Ramos (cell line): ENCODE data around the gene HNRNPUL1.

ENCODE experiments used
- in situ Hi-C: fragments of 300-500 bp; cut with MboI; formaldehyde crosslinking; loops from one replicate; pipeline ENCODE4 v1.14.3; 2022; ENCODE audit warnings: low sequenced_read_pairs; ENCODE audit not compliant: unreplicated experiment

The HNRNPUL1 gene

DNA sequence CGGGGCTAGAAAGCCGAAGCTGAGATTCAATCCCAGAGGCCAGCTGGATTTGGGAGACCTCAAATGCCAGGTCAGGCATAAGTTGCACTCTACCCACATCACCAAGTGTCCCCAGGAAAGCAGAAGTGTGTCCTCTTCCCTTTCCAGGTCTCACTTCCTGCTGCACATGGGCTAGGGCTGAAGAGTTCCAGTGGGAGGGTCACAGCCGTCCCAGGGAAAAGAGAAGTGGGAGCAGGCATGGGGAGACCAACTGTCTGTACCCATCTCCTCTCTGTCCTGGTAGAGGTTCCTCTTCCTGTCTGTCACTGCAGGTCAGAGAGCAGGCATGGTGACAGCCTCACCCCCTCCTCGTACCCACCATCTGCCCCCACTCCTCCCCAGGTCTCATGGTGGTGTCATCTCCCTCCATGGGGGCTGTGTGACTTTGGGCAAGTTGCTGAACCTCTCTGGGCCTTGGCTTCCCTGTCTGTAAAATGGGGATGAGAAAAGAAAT lies 30.4 kb upstream of the HNRNPUL1 start:
- in situ Hi-C loops, result no loop called here

DNA sequence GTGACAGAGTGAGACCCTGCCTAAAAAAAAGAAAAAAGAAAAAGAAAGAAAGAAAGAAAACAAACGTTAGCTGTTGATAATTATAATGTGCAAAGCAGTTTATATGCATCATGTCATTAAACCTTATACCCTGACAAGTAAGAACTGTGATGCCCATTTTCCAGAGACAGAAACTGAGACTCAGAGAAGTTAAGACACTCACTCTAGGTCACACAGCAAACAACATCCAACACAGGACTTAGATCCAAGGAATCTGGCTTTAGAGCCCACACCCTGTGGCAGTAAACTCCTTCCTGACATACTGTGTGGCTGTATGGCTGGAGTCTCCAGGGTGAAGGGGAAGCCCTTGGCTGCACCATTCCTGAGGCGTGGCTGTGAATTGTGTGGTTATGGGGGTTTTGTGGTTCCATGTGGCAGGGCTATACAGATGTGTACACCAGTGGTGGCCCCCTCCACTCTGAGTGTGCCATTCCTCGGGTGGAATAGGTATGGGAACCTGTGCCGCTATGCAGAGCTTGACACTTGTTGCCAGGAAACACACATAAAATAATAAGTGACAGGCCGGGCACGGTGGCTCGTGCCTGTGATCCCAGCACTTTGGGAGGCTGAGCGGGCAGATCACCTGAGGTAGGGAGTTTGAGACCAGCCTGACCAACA lies 29.5 kb upstream of the HNRNPUL1 start:
- in situ Hi-C loops, result no loop called here

DNA sequence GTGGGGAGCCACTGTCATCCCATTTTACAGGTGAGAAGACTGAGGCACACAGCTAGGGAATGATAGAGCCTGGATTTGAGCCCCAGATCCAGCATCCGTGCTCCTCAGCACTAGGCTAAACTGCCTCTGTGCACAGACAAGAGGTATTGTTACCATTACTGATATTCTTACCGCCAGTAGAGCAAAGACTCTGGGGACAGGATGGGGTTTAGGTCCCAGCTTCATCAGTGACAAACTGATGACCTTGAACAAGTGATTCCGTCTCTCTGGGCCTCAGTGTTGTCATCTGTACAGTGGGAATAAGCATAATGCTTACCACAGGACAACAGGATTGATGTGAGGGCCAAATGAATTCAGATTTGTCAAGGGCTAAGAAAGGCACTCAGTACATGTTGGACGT lies 28.7 kb upstream of the HNRNPUL1 start:
- in situ Hi-C loops, result no loop called here

DNA sequence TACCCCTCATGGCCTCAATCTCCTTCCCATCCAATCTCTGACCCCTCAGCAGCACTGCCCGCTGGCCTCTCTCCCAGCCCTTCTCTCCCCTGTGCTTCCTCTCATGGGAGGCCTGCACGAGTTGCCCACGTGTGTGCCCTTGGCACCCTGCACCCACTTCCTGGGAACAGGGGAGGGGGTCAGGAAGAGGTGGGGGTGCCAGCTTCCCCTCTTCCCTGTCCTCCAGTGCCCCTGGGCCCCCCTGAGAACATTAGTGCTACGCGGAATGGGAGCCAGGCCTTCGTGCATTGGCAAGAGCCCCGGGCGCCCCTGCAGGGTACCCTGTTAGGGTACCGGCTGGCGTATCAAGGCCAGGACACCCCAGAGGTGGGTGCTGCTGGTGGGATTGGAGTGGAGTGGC lies 25.9 kb upstream of the HNRNPUL1 start:
- in situ Hi-C loops, result no loop called here

DNA sequence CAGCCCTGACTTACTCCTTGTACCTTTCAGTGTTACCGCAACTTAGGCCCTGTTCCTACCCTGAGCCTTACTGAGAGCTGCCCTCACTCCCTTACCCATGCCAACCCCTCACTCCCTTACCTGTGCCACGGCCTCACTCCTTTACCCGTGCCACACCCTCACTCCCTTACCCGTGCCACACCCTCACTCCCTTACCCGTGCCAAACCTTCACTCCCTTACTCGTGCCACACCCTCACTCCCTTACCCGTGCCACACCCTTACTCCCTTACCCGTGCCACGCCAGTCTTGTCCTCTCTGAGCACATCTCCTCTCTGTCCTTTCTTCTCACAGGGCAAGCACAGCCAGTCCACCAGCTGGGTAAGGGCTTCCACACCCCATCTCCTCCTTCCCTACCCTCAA lies 24.8 kb upstream of the HNRNPUL1 start:
- in situ Hi-C loops, result no loop called here

DNA sequence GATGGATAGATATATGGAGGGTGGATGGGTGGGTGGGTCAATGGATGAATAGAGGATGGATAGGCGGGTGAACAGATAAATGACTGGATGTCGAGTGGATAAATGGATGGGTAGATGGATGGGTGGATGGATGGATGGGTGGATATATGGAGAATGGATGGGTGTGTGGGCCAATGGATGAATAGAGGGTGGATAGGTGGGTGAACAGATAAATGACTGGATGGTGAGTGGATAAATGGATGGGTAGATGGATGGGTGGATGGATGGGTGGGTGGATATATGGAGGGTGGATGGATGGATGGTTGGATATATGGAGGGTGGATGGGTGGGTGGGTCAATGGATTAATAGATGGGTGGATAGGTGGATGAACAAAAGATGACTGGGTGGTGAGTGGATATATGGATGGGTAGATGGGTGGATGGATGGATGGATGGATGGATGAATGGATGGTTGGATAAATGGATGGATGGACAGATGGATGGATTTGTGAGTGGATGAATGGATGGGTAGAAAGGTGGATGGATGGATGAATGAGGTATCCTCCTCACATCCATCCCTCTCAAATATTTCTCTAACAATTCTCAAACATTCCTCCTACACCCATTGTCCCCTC lies 24.1 kb upstream of the HNRNPUL1 start:
- in situ Hi-C loops, result no loop called here

DNA sequence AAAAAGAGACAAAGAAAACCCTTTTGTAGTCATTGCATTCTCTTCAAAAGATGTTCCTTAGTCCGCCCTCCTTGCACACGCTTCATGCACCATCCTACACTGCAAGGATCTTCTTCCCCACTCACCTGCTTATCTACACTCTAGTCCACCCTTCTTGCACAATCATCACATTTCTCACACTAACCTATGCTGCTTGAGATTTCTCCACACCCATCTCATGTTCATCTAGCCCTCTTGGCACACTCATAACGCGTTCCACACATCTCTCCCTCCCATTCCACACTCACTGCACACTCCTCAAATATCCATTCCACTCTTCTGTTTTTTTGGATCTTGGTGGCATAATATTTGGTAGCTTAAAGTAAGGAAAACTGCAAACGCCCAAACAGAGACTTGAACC lies 22.3 kb upstream of the HNRNPUL1 start:
- in situ Hi-C loops, result no loop called here

DNA sequence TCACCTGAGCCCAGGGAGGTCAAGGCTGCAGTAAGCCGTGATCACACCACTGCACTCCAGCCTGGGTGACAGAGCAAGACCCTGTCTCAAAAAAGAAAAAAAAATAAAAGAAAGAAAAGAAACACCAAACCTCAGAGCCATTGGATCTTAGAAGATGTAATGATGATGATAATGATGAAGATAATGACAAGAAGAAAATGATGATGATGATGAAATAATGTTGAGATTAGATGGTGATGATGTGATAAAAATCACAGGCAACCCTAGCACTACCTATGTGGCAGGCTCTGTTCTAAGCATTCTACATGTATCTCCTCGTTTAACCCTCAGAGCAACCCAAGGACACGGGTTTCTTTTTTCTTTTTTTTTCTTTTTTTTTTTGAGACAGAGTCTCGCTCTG lies 20.1 kb upstream of the HNRNPUL1 start:
- in situ Hi-C loops, result no loop called here

DNA sequence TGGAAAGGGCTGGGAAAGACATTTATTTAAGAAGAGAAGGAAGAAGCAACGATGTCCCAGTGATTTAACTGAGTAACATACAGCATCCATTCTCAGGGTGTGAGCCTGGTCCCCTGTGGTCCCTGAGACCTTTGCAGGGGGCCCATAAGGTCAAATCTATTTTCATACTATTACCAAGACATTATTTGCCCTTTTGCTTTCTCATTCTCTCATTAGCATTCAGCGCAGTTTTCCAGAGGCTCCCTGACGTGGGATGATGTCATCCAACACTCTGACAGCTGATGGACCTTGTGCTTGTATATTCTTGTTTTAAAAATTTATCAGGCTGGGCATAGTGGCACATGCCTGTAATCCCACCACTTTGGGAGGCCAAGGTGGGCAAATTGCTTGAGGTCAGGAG lies 18.3 kb upstream of the HNRNPUL1 start:
- in situ Hi-C loops, result no loop called here

DNA sequence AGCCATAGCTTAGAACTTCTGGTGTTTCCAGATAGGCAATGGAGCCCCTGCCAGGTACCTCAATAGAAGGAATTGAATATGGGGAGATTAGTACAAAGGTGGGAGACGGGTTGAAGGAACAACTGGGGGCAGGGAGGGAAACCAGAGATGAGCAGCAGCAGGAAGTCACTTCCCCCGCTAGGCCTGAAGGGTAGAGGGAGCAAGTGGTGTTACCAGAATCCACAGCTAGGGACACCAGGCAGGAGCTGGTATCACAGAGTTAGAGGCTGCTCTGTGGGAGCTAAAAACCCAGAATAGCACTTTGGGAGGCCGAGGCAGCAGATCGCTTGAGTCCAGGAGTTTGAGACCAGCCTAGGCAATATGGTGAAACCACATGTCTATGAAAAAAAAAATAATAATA lies 15.3 kb upstream of the HNRNPUL1 start:
- in situ Hi-C loops, result no loop called here

DNA sequence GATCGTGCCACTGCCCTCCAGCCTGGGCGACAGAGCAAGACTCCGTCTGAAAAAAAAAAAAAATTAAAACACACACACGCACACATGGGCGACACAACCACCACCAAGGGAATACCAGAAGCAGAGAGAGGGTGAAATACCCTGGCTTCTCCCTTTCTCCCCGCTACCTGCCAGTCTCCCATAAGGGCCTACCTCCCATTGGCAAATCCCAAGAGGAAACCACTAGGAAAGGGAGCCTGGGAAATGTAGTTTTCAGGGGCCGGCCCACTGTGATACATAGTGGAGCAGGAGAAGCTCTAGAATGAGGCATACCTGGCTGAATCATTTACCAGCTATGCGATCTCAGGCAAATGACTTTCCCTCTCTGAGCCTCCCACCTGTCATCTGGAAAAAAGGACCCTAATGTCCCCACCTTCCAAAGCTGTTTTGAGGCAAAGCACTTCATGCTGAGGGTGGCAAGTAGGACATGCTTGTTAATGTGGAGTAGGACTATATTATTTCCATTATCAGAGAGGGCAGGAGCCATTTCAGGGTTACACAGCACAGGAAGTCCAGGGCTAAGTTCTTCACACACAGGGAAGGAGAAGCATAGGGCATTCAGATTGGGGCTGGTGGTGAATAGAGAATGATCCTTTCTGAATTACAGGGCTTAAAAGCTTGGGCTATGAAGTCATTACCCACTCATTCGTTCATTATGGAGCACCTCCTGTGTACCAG lies 14.3 kb upstream of the HNRNPUL1 start:
- in situ Hi-C loops, result loop anchor here (5.0 kb wide), 1 partner anchor 48 kb away; no protein-coding TSS in a partner anchor

DNA sequence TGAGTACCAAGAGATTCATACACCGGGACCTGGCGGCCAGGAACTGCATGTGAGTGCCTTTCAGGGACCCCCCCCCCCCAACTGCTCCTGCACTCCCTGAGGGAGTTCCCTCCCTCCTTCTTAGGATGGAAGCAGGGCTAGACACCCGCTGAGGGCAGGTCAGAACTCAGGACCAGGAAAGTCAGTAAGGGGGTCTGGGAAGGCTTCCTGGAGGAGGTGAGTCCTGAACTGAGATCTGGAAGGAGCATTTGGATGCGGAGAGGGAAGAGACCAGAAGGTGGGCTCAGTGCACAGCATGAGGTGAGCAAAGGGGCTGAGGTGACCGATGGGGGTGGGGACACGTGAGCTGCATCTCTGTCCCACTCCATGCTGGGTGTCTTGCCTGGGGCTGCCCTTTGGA lies 10.5 kb upstream of the HNRNPUL1 start:
- in situ Hi-C loops, result loop anchor here (5.0 kb wide), 1 partner anchor 51 kb away; no protein-coding TSS in a partner anchor

DNA sequence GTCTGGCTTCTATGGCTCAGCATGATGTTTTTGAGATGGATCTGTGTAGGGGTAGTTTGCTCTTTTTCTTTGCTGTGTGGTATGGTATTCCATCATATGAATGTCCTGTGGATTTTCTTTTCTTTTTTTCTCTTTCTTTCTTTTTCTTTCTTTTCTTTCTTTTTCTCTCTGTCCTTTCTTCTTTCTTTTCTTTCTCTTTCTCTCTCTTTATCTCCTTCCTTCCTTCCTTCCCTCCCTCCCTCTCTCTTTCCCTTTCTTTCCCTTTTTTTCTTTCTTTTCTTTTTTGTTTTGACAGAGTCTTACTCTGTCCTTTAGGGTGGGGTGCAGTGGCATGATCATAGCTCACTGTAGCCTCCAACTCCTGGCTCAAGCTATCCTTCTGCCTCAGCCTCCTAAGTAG lies 9.0 kb upstream of the HNRNPUL1 start:
- in situ Hi-C loops, result no loop called here

DNA sequence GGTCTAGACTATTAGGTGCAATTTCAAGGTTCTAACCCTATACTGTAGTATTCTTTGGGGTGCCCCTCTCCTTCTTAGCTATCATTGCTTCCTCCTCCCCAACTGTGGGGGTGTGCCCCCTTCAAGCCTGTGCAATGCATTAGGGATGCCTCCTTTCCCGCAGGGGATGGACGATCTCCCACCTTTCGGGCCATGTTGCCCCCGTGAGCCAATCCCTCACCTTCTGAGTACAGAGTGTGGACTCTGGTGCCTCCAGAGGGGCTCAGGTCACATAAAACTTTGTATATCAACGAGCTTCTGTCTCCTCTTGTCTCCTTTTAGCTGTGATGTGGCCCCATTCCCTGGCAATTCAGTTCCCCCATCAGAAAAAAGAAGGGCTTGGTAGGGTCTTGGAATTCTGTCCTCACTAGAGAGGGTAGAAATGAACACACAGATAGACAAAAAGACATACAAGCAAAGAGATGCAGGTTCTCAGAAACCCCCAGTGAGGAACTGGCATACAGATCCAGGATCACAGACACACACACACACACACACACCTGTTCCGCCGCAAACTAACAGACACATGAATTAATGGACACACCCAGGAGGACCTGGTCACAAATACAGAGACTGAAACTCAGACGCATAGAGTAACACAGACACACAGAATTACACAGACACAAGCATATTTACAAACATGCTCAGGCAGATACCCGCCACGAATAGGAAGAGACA lies 2.5 kb upstream of the HNRNPUL1 start:
- in situ Hi-C loops, result no loop called here

DNA sequence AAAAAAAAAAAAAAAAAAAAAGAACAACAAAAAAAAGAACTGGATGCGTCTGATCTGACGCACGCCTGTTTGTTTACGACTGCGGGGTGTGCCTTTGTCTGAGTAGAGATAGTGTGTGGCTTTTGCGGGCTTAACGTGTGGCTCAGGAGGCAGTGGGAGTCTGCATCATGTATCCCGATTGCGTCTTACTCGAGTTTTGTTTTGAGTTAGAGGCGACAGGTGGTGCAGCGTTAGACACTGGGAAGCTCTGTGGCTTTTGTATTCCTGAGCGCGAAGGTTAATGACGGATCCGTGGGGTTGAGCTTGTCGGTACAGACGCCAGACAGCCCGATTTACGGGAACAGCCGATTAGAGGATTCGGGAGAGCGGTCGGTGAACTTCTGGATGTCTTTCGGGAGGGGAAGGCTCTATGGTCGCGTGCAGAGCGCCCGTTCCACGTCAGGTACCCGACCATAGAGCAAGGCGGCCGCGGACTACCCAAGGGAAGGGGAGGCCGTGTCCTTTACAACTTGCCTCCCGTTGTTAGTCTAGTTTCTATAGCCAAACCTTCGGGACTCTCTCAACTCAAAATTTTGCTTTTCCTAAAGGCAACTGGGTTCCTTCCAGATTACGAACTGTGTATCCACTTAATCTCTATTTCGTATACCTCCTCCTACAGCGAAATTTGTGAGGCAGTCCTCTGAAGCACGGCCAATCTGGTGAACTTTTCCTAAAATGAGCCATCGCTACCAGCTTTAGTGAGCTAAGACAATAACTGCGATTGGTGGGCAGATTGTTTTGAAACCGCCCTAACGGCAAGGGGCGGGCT lies 926 bp upstream of the HNRNPUL1 start:
- in situ Hi-C loops, result no loop called here

DNA sequence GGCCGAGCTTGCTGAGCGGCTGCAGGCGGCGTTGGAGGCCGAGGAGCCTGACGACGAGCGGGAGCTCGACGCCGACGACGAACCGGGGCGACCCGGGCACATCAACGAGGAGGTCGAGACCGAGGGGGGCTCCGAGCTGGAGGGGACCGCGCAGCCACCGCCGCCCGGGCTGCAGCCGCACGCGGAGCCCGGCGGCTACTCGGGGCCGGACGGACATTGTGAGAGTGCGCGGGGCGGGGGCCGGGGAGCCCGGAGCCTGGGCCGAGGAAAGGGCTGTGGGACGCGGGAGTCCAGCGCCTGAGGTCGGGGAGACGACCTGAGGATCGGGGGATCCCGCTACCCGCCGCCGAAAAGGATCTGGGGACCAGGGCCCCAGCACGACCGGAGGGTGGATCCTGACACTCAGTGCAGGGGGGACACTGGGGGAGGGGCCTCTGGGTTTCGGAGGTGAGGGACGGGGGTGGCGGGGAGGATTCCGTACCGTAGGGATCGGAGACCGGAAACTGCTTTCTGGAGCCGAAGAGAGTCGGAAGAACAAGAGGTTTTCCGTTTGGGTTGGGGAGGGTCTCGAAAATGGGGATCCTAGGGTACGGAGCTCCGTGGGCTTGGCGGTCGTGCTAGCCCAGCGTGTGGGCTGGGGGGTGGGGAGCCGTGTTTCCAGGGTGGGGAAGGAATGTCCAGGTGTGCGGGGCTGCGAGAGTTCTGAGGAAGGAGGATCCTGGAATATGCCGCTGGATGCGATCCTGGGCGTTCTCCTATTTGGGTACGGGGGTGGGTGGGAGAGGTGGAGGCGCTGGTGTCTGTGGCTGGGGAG lies 616 bp downstream of the HNRNPUL1 start:
- in situ Hi-C loops, result no loop called here

DNA sequence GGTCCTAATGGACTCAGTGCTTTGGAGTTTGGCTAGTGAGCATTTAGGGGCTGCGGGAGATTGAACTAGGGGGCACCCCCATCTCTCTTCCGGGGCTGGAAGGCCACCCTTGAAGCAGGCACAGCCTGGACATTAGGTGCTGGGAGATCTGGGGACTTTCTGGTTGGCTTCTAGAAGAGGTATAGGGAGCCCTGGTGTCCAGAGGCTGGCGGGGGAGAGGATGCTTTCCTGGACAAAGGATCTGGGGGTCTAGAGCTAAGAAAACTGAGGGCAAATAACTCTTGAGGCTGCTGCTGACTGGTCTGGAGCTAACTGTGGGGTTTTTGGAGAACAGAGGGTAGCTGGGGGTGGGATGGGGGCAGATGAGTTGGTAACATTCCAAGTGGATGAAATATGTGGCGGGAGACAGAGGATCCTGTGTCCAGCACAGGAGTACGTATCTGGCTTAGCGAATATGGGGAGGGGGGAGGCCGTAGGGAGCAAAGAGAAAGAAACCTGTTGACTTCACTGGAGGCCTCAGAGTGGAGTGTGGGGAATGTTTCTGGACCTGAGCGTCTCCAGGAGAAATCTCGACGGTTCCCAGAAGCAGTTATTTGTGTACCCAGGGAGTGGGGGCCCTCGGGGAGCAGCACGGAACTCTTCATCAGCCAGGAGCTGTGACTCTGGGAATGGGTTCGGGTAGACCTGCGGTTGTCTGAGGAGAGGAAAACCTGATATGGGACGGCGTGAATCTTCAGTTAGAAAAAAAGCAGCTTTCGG lies 1.4 kb downstream of the HNRNPUL1 start:
- in situ Hi-C loops, result no loop called here

DNA sequence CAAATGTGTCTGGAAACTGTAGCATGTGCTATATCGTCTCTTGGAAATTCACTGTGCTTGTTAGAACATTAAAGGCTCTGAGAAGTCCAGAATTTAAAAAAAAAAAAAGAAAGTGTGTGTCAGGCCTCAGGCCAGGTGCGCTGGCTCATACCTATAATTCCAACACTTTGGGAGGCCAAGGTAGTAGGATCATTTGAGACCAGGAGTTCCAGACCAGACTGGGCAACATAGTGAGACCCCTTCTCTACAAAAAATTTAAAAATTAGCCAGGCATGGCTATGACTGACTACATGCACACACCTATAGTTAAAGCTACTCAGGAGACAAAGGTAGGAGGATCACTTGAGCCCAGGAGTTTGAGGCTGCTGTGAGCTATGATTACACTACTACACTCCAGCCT lies 4.9 kb downstream of the HNRNPUL1 start:
- in situ Hi-C loops, result no loop called here
